NCI-H526 (cell line): ENCODE measurements around the gene ANKRD11.
A peak's percentile ranks its signal among the peaks of the same experiment; 100 is the strongest.
"Not testable (repeated sequence)": the region's sequence is repeated elsewhere in the genome, so short reads cannot be mapped to it uniquely, and the experiment has no call there.

ENCODE experiments used
- DNase-seq, 2 experiments: peaks; one replicate each; lab custom pipeline; 2025; lab: John Stamatoyannopoulos, UW

ANKRD11 gene

GRCh38 chr16:89402962-89403361 is 87.4 kb downstream of the ANKRD11 start:
- no peak for DNase-seq

- no peak for DNase-seq
Observed at GRCh38 chr16:89401641-89402445, 88.5 kb downstream of the ANKRD11 start.

GRCh38 chr16:89401205-89401604 is 89.2 kb downstream of the ANKRD11 start:
- no peak for DNase-seq

- no peak for DNase-seq
Observed at GRCh38 chr16:89400740-89401139, 89.6 kb downstream of the ANKRD11 start.

GRCh38 chr16:89398924-89399323 is 91.4 kb downstream of the ANKRD11 start:
- no peak for DNase-seq

GRCh38 chr16:89397331-89397861 is 93.0 kb downstream of the ANKRD11 start:
- DNase-seq = no peak

- no peak for DNase-seq
Observed at GRCh38 chr16:89396156-89396555, 94.2 kb downstream of the ANKRD11 start.

- DNase-seq = peak in 1 of 2 experiments; percentile 35
Observed at GRCh38 chr16:89395150-89396142, 94.9 kb downstream of the ANKRD11 start.

GRCh38 chr16:89393738-89394406 is 96.5 kb downstream of the ANKRD11 start:
- DNase-seq = no peak

- no peak for DNase-seq
Observed at GRCh38 chr16:89392881-89393737, 97.3 kb downstream of the ANKRD11 start.

- DNase-seq = not testable (repeated sequence)
Observed at GRCh38 chr16:89390224-89390583, 100.2 kb downstream of the ANKRD11 start.

GRCh38 chr16:89389504-89390223 is 100.7 kb downstream of the ANKRD11 start:
- not testable (repeated sequence) for DNase-seq

GRCh38 chr16:89388536-89388935 is 101.8 kb downstream of the ANKRD11 start:
- no peak for DNase-seq

GRCh38 chr16:89386306-89387185 is 103.8 kb downstream of the ANKRD11 start:
- DNase-seq = no peak

GRCh38 chr16:89385712-89386111 is 104.6 kb downstream of the ANKRD11 start:
- no peak for DNase-seq

GRCh38 chr16:89384282-89384681 is 106.1 kb downstream of the ANKRD11 start:
- no peak for DNase-seq

GRCh38 chr16:89383095-89384003 is 107.0 kb downstream of the ANKRD11 start:
- peak in 1 of 2 experiments; percentile 27 for DNase-seq

GRCh38 chr16:89382555-89382954 is 107.8 kb downstream of the ANKRD11 start:
- DNase-seq = not testable (repeated sequence)
